GM18511 (cell line): ENCODE measurements around the gene PNPO.

Experiments
- ATAC-seq: cut with Tn5 transposase; IDR thresholded peaks from one replicate; pipeline ENCODE4 v1.9.1; 2021; ENCODE audit warnings: mild to moderate bottlenecking, moderate library complexity; ENCODE audit not compliant: unreplicated experiment

Gene PNPO

GRCh38 chr17:47995241-47995935 lies 54.0 kb downstream of the PNPO start:
- no peak for ATAC-seq

- no peak for ATAC-seq
Measured at GRCh38 chr17:47996201-47996600, 54.8 kb downstream of the PNPO start.

GRCh38 chr17:47997586-47997985 lies 56.2 kb downstream of the PNPO start:
- ATAC-seq = no peak

GRCh38 chr17:47998044-47998443 lies 56.7 kb downstream of the PNPO start:
- ATAC-seq = no peak
